Measurements from ENCODE around the gene CARMIL1.
A peak's percentile ranks its signal among the peaks of the same experiment; 100 is the strongest.

The CARMIL1 gene

DNA sequence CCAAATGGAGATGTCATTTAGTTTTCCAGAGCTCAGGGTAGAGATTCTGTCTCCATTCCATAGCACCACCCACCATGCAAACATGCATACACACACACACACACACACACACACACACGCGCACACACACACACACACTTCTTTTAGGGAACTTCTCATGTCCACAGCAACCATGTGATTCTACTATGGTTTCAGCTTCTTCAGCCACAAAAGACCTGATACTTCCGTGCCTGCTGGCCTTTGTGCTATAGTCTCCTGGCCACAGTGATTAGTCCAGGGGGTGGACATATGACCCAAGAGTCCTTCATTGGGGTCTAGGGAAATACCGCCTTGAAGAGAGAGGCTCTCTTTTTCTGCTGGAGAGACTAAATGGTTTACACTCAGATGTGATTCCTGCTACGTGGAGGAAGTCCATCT, 53.5 kb downstream of the CARMIL1 start:
- H3F3A ChIP-seq (ENCODE audit: low read depth), result no peaks in the 10 kb centered on the region
- TF ChIP-seq CTCF (conservative IDR thresholded peaks at IDR 0.05; ENCODE audit: low read length) (no peak), EZH2phosphoT487 (IDR thresholded peaks at IDR 0.05; ENCODE audit: borderline replicate concordance) (no peak)
- H3K9me2 ChIP-seq (replicated peaks; ENCODE audit: low read depth, low read length), result no peaks in the 10 kb centered on the region
- no peaks in the 10 kb centered on the region for H3K36me3 ChIP-seq (ENCODE audit: insufficient read depth, low read length)
- no peak overlapping the region for H3K4me3 ChIP-seq (ENCODE audit: low read length, poor library complexity, severe bottlenecking)
- no peak overlapping the region for H3K4me2 ChIP-seq (ENCODE audit: low read depth, low read length, poor library complexity, severe bottlenecking)
- H3K9ac ChIP-seq (ENCODE audit: low read depth, low read length, poor library complexity, severe bottlenecking), result no peak overlapping the region
- H3K9me3 ChIP-seq (ENCODE audit: insufficient read depth, low read depth, low read length), result no peaks in the 10 kb centered on the region
- H2AFZ ChIP-seq (ENCODE audit: low read length), result no peak overlapping the region
- H3K4me1 ChIP-seq (ENCODE audit: insufficient read depth, low read length, poor library complexity, severe bottlenecking), result peaks cover 27% of the 10 kb centered on the region
- no peaks in the 10 kb centered on the region for H4K20me1 ChIP-seq (ENCODE audit: insufficient read depth, low read length, poor library complexity, severe bottlenecking)
- H3K27me3 ChIP-seq (ENCODE audit: insufficient read depth, low read length, poor library complexity, severe bottlenecking), result no peaks in the 10 kb centered on the region
- H3K79me2 ChIP-seq (ENCODE audit: insufficient read depth, low read length), result peaks cover 8% of the 10 kb centered on the region

DNA sequence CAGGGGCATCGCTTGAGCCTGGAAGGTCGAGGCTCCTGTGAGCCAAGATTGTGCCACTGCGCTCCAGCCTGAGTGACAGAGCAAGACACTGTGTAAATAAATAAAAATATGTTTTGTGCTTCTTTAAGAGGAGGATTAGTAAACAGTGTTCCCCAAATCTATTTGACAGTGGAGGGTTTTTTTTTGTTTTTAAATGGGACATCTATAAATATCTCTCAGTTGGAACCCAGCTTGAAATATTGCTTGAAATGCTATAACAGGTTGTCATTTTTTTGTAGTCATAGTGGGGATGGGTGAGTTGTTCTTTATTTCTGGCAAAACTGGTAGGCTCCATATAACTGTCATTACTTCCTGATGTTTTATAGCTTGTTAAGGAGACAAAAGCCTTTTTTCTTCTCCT, 54.3 kb downstream of the CARMIL1 start:
- no peaks in the 10 kb centered on the region for H3K9me3 ChIP-seq (ENCODE audit: insufficient read depth, low read depth, low read length)
- no peak overlapping the region for H3K9ac ChIP-seq (ENCODE audit: low read depth, low read length, poor library complexity, severe bottlenecking)
- H3K27me3 ChIP-seq (ENCODE audit: insufficient read depth, low read length, poor library complexity, severe bottlenecking), result no peaks in the 10 kb centered on the region
- H4K20me1 ChIP-seq (ENCODE audit: insufficient read depth, low read length, poor library complexity, severe bottlenecking), result no peaks in the 10 kb centered on the region
- peaks cover 8% of the 10 kb centered on the region for H3K79me2 ChIP-seq (ENCODE audit: insufficient read depth, low read length)
- no peaks in the 10 kb centered on the region for H3K9me2 ChIP-seq (replicated peaks; ENCODE audit: low read depth, low read length)
- TF ChIP-seq CTCF (conservative IDR thresholded peaks at IDR 0.05; ENCODE audit: low read length) (no peak), EZH2phosphoT487 (IDR thresholded peaks at IDR 0.05; ENCODE audit: borderline replicate concordance) (no peak)
- H3K4me2 ChIP-seq (ENCODE audit: low read depth, low read length, poor library complexity, severe bottlenecking), result no peak overlapping the region
- H3F3A ChIP-seq (ENCODE audit: low read depth), result no peaks in the 10 kb centered on the region
- H2AFZ ChIP-seq (ENCODE audit: low read length), result no peak overlapping the region
- H3K4me1 ChIP-seq (ENCODE audit: insufficient read depth, low read length, poor library complexity, severe bottlenecking), result peaks cover 27% of the 10 kb centered on the region
- no peak overlapping the region for H3K4me3 ChIP-seq (ENCODE audit: low read length, poor library complexity, severe bottlenecking)
- no peaks in the 10 kb centered on the region for H3K36me3 ChIP-seq (ENCODE audit: insufficient read depth, low read length)

GRCh38 chr6:25334793-25335192, 55.6 kb downstream of the CARMIL1 start:
- no peaks in the 10 kb centered on the region for H3K9me3 ChIP-seq (ENCODE audit: insufficient read depth, low read depth, low read length)
- H4K20me1 ChIP-seq (ENCODE audit: insufficient read depth, low read length, poor library complexity, severe bottlenecking), result no peaks in the 10 kb centered on the region
- peaks cover 17% of the 10 kb centered on the region for H3K79me2 ChIP-seq (ENCODE audit: insufficient read depth, low read length)
- H3K4me3 ChIP-seq (ENCODE audit: low read length, poor library complexity, severe bottlenecking), result no peak overlapping the region
- H2AFZ ChIP-seq (ENCODE audit: low read length), result no peak overlapping the region
- H3K4me2 ChIP-seq (ENCODE audit: low read depth, low read length, poor library complexity, severe bottlenecking), result peak overlapping the region; percentile 2
- H3F3A ChIP-seq (ENCODE audit: low read depth), result no peaks in the 10 kb centered on the region
- peaks cover 27% of the 10 kb centered on the region for H3K4me1 ChIP-seq (ENCODE audit: insufficient read depth, low read length, poor library complexity, severe bottlenecking)
- no peaks in the 10 kb centered on the region for H3K9me2 ChIP-seq (replicated peaks; ENCODE audit: low read depth, low read length)
- no peaks in the 10 kb centered on the region for H3K27me3 ChIP-seq (ENCODE audit: insufficient read depth, low read length, poor library complexity, severe bottlenecking)
- no peak for TF ChIP-seq EZH2phosphoT487 (IDR thresholded peaks at IDR 0.05; ENCODE audit: borderline replicate concordance)
- no peak overlapping the region for H3K9ac ChIP-seq (ENCODE audit: low read depth, low read length, poor library complexity, severe bottlenecking)
- no peaks in the 10 kb centered on the region for H3K36me3 ChIP-seq (ENCODE audit: insufficient read depth, low read length)

- Histone ChIP-seq H3K9me2 (replicated peaks; ENCODE audit: low read depth, low read length) (no peaks in the 10 kb centered on the region), H3K4me2 (ENCODE audit: low read depth, low read length, poor library complexity, severe bottlenecking) (no peak overlapping the region), H3K9me3 (ENCODE audit: insufficient read depth, low read depth, low read length) (no peaks in the 10 kb centered on the region), H3K27me3 (ENCODE audit: insufficient read depth, low read length, poor library complexity, severe bottlenecking) (no peaks in the 10 kb centered on the region), H3K4me3 (ENCODE audit: low read length, poor library complexity, severe bottlenecking) (no peak overlapping the region), H3K36me3 (ENCODE audit: insufficient read depth, low read length) (no peaks in the 10 kb centered on the region), H4K20me1 (ENCODE audit: insufficient read depth, low read length, poor library complexity, severe bottlenecking) (no peaks in the 10 kb centered on the region), H3F3A (ENCODE audit: low read depth) (no peaks in the 10 kb centered on the region), H3K9ac (ENCODE audit: low read depth, low read length, poor library complexity, severe bottlenecking) (no peak overlapping the region), H3K4me1 (ENCODE audit: insufficient read depth, low read length, poor library complexity, severe bottlenecking) (peaks cover 29% of the 10 kb centered on the region), H2AFZ (ENCODE audit: low read length) (no peak overlapping the region), H3K79me2 (ENCODE audit: insufficient read depth, low read length) (peaks cover 16% of the 10 kb centered on the region)
- TF ChIP-seq EZH2phosphoT487 (IDR thresholded peaks at IDR 0.05; ENCODE audit: borderline replicate concordance), result no peak
- TF ChIP-seq CTCF (conservative IDR thresholded peaks at IDR 0.05; ENCODE audit: low read length), result no peak
These were observed 57.8 kb downstream of the CARMIL1 start for GRCh38 chr6:25336996-25337395.
